WI38 (cell line): ENCODE results near the gene CRYL1.

ENCODE experiments used
- H3K4me3 ChIP-seq: 2 replicates; pipeline ENCODE4 v1.5.1; 2011; ENCODE audit warnings: low read depth, mild to moderate bottlenecking, control low read depth, low read length
- TF ChIP-seq, protein P1 (sequence below): IDR thresholded peaks from 2 replicates; pipeline ENCODE4 v1.5.1; 2012; ENCODE audit warnings: low read depth, mild to moderate bottlenecking, control low read depth, low read length

Gene CRYL1

GRCh38 chr13:20400774-20401173, 124.9 kb downstream of the CRYL1 start:
- TF ChIP-seq, protein P1, sequence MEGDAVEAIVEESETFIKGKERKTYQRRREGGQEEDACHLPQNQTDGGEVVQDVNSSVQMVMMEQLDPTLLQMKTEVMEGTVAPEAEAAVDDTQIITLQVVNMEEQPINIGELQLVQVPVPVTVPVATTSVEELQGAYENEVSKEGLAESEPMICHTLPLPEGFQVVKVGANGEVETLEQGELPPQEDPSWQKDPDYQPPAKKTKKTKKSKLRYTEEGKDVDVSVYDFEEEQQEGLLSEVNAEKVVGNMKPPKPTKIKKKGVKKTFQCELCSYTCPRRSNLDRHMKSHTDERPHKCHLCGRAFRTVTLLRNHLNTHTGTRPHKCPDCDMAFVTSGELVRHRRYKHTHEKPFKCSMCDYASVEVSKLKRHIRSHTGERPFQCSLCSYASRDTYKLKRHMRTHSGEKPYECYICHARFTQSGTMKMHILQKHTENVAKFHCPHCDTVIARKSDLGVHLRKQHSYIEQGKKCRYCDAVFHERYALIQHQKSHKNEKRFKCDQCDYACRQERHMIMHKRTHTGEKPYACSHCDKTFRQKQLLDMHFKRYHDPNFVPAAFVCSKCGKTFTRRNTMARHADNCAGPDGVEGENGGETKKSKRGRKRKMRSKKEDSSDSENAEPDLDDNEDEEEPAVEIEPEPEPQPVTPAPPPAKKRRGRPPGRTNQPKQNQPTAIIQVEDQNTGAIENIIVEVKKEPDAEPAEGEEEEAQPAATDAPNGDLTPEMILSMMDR: no peak
- no peak overlapping the region for H3K4me3 ChIP-seq

DNA sequence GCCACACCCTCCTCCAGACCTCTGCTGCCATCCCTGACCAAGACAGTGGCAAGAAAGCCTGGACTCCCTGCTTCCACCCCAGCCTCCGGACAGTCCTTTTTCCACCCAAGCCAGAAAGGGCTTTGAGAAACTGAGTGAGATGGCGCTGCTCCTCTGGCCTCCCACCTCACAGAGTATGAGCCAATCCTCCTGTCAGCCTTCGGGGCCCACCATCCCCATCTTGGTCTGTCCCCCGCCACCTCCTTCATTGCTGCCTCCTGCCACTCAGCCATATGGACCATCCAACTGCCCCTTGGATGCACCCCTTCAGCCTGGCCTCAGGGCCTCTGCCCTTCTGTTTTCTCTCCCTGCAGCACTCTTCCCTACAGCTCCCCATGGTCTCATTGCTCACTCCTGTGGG, 125.7 kb downstream of the CRYL1 start:
- TF ChIP-seq, protein P1: no peak

DNA sequence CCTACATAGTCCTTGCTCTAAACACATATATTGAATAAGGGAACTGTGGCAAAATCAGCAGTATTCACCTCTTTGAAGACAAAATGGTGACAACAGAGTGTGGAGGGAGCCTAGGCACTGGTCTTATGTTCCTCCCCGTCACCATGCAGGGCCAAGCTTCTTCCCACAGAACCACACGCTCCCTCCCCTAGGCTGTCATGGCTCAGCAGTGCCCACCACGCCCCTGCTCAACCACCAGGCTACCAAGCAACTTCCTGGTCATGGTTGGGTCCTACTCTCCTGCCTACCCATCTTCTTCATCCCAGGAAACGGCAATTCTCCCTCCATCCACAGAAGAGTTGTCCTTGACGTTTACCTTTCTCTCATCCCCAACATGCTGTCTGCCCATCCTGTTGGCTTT, 126.1 kb downstream of the CRYL1 start:
- TF ChIP-seq, protein P1: no peak

More for the DNA sequence above, 125.7 kb downstream of the CRYL1 start:
- no peak overlapping the region for H3K4me3 ChIP-seq

DNA sequence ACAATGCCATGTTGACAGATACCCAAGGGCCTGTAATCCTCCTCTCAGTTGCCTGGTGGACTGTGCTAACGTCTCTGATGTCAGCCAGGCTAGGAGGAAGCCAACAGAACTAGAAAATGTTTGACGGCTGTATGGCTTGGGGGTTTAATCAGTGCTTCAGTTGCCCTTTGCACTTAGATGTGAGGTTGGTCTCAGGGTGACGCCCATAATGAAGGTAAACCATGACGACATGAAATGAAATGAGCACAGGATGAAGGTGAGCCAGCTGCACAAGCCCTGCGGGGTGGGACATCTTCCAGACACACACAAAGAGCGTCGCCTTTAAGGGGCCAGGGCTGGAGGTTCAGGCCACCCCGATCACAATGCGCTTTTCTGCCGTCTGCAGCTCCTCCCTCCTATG, 127.2 kb downstream of the CRYL1 start:
- TF ChIP-seq, protein P1: no peak
- no peak overlapping the region for H3K4me3 ChIP-seq

More for the DNA sequence above, 126.1 kb downstream of the CRYL1 start:
- no peak overlapping the region for H3K4me3 ChIP-seq

- no peak overlapping the region for H3K4me3 ChIP-seq
These were observed 127.8 kb downstream of the CRYL1 start for GRCh38 chr13:20397896-20398295.

GRCh38 chr13:20395061-20395916, 130.4 kb downstream of the CRYL1 start:
- TF ChIP-seq, protein P1: no peak
- H3K4me3 ChIP-seq: no peak overlapping the region

More at GRCh38 chr13:20397896-20398295, 127.8 kb downstream of the CRYL1 start:
- TF ChIP-seq, protein P1: no peak

DNA sequence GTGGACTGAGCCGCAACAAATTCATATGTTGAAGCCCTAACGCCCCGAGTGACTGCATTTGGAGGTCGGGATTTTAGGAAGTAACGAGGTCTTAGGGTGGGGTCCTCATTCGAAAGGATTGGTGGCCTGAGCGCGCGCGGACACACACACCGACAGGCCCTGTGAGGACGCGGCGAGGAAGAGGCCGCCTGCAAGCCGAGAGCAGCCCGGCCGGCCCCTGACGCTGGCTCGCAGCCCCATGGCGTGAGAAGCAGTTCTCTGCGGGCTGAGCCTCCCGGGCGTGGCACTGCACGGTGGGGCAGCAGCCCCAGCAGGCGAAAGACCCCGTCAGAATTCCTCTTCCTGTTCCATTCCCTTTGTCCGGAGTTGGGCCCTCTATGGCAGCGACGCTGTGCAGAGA, 131.2 kb downstream of the CRYL1 start:
- TF ChIP-seq, protein P1: no peak
- no peak overlapping the region for H3K4me3 ChIP-seq
